GM18526 (cell line): Measurements from ENCODE around the gene GPR119.

ENCODE experiments used
- POLR2A ChIP-seq: IDR thresholded peaks from 3 replicates; pipeline ENCODE4 v1.6.1; 2011; ENCODE audit not compliant: insufficient read length; ENCODE audit errors: extremely low read depth

GPR119 gene

GRCh38 chrX:130385520-130385919, at the start of gene GPR119:
TSS of gene GPR119 (minus strand) at chrX:130385674. CDS start at chrX:130385447, 227 bp downstream.
- TF ChIP-seq POLR2A, result no peak

GRCh38 chrX:130426531-130426930, 41.1 kb upstream of the GPR119 start:
- TF ChIP-seq POLR2A, result no peak

GRCh38 chrX:130419263-130419662, 33.8 kb upstream of the GPR119 start:
- TF ChIP-seq POLR2A, result no peak

- no peak for TF ChIP-seq POLR2A
Observed at GRCh38 chrX:130418740-130419139, 33.3 kb upstream of the GPR119 start.

GRCh38 chrX:130418066-130418465, 32.6 kb upstream of the GPR119 start:
- no peak for TF ChIP-seq POLR2A

- TF ChIP-seq POLR2A, result no peak
Observed at GRCh38 chrX:130416785-130417184, 31.3 kb upstream of the GPR119 start.

- no peak for TF ChIP-seq POLR2A
Observed at GRCh38 chrX:130415201-130415600, 29.7 kb upstream of the GPR119 start.

- no peak for TF ChIP-seq POLR2A
Observed at GRCh38 chrX:130414800-130415199, 29.3 kb upstream of the GPR119 start.

GRCh38 chrX:130413415-130413814, 27.9 kb upstream of the GPR119 start:
- no peak for TF ChIP-seq POLR2A

- TF ChIP-seq POLR2A, result no peak
Observed at GRCh38 chrX:130402208-130402684, 16.8 kb upstream of the GPR119 start.

GRCh38 chrX:130401415-130402207, 16.1 kb upstream of the GPR119 start, which contains the start of gene RBMX2:
TSS of gene RBMX2 (plus strand) at chrX:130401987. CDS start at chrX:130402033, 46 bp downstream.
- TF ChIP-seq POLR2A, result peak; percentile 68

- TF ChIP-seq POLR2A, result no peak
Observed at GRCh38 chrX:130395341-130395740, 9.9 kb upstream of the GPR119 start.

GRCh38 chrX:130393451-130394074, 8.1 kb upstream of the GPR119 start:
- TF ChIP-seq POLR2A, result no peak

GRCh38 chrX:130386408-130386808, 934 bp upstream of the GPR119 start:
- TF ChIP-seq POLR2A, result no peak

GRCh38 chrX:130378024-130378669, 7.3 kb downstream of the GPR119 start:
- TF ChIP-seq POLR2A, result no peak

- TF ChIP-seq POLR2A, result no peak
Observed at GRCh38 chrX:130376077-130376476, 9.4 kb downstream of the GPR119 start.

GRCh38 chrX:130351567-130351966, 33.9 kb downstream of the GPR119 start:
- no peak for TF ChIP-seq POLR2A

GRCh38 chrX:130347321-130347720, 38.2 kb downstream of the GPR119 start:
- TF ChIP-seq POLR2A, result no peak
